AG08396 (cell line): Measurements from ENCODE around the gene RASSF3.
"Not testable (repeated sequence)": the region's sequence is repeated elsewhere in the genome, so short reads cannot be mapped to it uniquely, and the experiment has no call there.

Experiments used
- DNase-seq: peaks from one replicate; pipeline ENCODE4 v3.0.0; 2012; ENCODE audit warnings: low spot score, mixed read lengths

RASSF3 gene

GRCh38 chr12:64633940-64634337 lies 23.6 kb downstream of the RASSF3 start:
- peak; percentile 30 for DNase-seq

- DNase-seq = no peak
These were observed 24.3 kb downstream of the RASSF3 start for GRCh38 chr12:64634508-64635092.

GRCh38 chr12:64635356-64635998 lies 25.2 kb downstream of the RASSF3 start:
- no peak for DNase-seq

- no peak for DNase-seq
These were observed 26.6 kb downstream of the RASSF3 start for GRCh38 chr12:64636856-64637255.

GRCh38 chr12:64639466-64639865 lies 29.2 kb downstream of the RASSF3 start:
- DNase-seq = no peak

GRCh38 chr12:64646318-64646717 lies 36.0 kb downstream of the RASSF3 start:
- DNase-seq = no peak

GRCh38 chr12:64649487-64649886 lies 39.2 kb downstream of the RASSF3 start:
- no peak for DNase-seq

- DNase-seq = no peak
These were observed 40.5 kb downstream of the RASSF3 start for GRCh38 chr12:64650762-64651161.

- no peak for DNase-seq
These were observed 42.1 kb downstream of the RASSF3 start for GRCh38 chr12:64652346-64652745.

- DNase-seq = no peak
These were observed 42.8 kb downstream of the RASSF3 start for GRCh38 chr12:64653123-64653522.

- DNase-seq = not testable (repeated sequence)
These were observed 43.6 kb downstream of the RASSF3 start for GRCh38 chr12:64653907-64654306.

GRCh38 chr12:64655141-64655540 lies 44.8 kb downstream of the RASSF3 start:
- no peak for DNase-seq

- DNase-seq = no peak
These were observed 46.1 kb downstream of the RASSF3 start for GRCh38 chr12:64656429-64656828.

GRCh38 chr12:64658892-64659481 lies 48.7 kb downstream of the RASSF3 start:
- DNase-seq = no peak

- no peak for DNase-seq
These were observed 50.1 kb downstream of the RASSF3 start for GRCh38 chr12:64660237-64661018.

GRCh38 chr12:64663015-64663414 lies 52.7 kb downstream of the RASSF3 start:
- DNase-seq = no peak

- no peak for DNase-seq
These were observed 55.2 kb downstream of the RASSF3 start for GRCh38 chr12:64665514-64665913.

- DNase-seq = no peak
These were observed 56.0 kb downstream of the RASSF3 start for GRCh38 chr12:64666054-64666914.

GRCh38 chr12:64667793-64668192 lies 57.5 kb downstream of the RASSF3 start:
- no peak for DNase-seq

GRCh38 chr12:64669270-64669842 lies 59.1 kb downstream of the RASSF3 start:
- DNase-seq = no peak

- DNase-seq = no peak
These were observed 59.7 kb downstream of the RASSF3 start for GRCh38 chr12:64670019-64670418.
